Caco-2 (cell line): ENCODE results near the gene LMX1A. TPM values are rescaled to one million over a fixed set of nuclear protein-coding genes. Genes with fewer than 3 reads are reported as not detected.

ENCODE experiments used
- BruUV-seq: library from RNA; stranded (reverse); fragments of 400-500 nt; replicated peaks from 2 replicates; lab custom pipeline; 2021; lab: Mats Ljungman, UMichigan
- CTCF ChIA-PET: fragments of 300-600 bp; sonication (Branson Sonifier 250); formaldehyde crosslinking; loops from one replicate; lab custom pipeline; 2022; ENCODE audit warnings: antibody characterized with exemption; lab: Charles Lee
- POLR2A ChIA-PET: fragments of 300-600 bp; sonication (Branson Sonifier 250); formaldehyde crosslinking; loops from one replicate; lab custom pipeline; 2022; ENCODE audit warnings: antibody characterized with exemption; lab: Charles Lee
- DNase-seq, 2 experiments: peaks; one replicate each; pipeline versions ENCODE4 v3.0.0 to v3.0.0-alpha.2; 2020 to 2022
- H3K27me3 ChIP-seq: replicated peaks from 2 replicates; pipeline ENCODE4 v1.6.0; 2011; ENCODE audit warnings: low read length; ENCODE audit not compliant: control insufficient read depth, insufficient read depth
- H3K36me3 ChIP-seq: 2 replicates; pipeline ENCODE4 v1.5.1; 2011; ENCODE audit warnings: low read length; ENCODE audit not compliant: control insufficient read depth, insufficient read depth
- H3K4me1 ChIP-seq: fragments of 250-450 bp; sonication (Bioruptor Pico); 2 replicates; pipeline ENCODE4 v1.5.1; 2020; ENCODE audit warnings: mild to moderate bottlenecking
- H3K4me3 ChIP-seq: 2 replicates; pipeline ENCODE4 v1.5.1; 2011; ENCODE audit warnings: low read depth, mild to moderate bottlenecking, control low read depth, low read length
- H3K9me3 ChIP-seq: fragments of 250-450 bp; sonication (Bioruptor Pico); 2 replicates; pipeline ENCODE4 v1.5.1; 2020; ENCODE audit warnings: mild to moderate bottlenecking, moderate library complexity
- H3K27ac Mint-ChIP-seq: one replicate; pipeline ENCODE4 v1.8.0; 2022; ENCODE audit warnings: mixed read lengths; ENCODE audit not compliant: unreplicated experiment
- H3K27me3 Mint-ChIP-seq: one replicate; pipeline ENCODE4 v1.8.0; 2022; ENCODE audit warnings: mixed read lengths; ENCODE audit not compliant: insufficient read depth, unreplicated experiment
- H3K36me3 Mint-ChIP-seq: one replicate; pipeline ENCODE4 v1.8.0; 2022; ENCODE audit warnings: mild to moderate bottlenecking, mixed read lengths; ENCODE audit not compliant: insufficient read depth, unreplicated experiment
- H3K4me1 Mint-ChIP-seq: one replicate; pipeline ENCODE4 v1.8.0; 2022; ENCODE audit warnings: low read depth, mixed read lengths; ENCODE audit not compliant: unreplicated experiment
- H3K4me3 Mint-ChIP-seq: one replicate; pipeline ENCODE4 v1.8.0; 2022; ENCODE audit warnings: mild to moderate bottlenecking, moderate library complexity, mixed read lengths; ENCODE audit not compliant: unreplicated experiment
- H3K9me3 Mint-ChIP-seq: one replicate; pipeline ENCODE4 v1.8.0; 2022; ENCODE audit warnings: mixed read lengths; ENCODE audit not compliant: unreplicated experiment
- intact Hi-C: fragments of 100-400 bp; cut with micrococcal nuclease; formaldehyde crosslinking; loops from one replicate; pipeline ENCODE4 v1.10.0; 2022; ENCODE audit not compliant: unreplicated experiment
- total RNA-seq: library from RNA; stranded (reverse); gene quantifications from 2 replicates; pipeline ENCODE4 v1.2.3, GENCODE V29; 2022
- TF ChIP-seq, protein P1 (sequence below), 2 experiments: fragments of 200-600 bp in 1 of 2; IDR thresholded peaks; 1 replicate in 1 of 2; 2 replicates in 1 of 2; pipeline versions ENCODE4 v1.5.1 to v1.8.0; 2011 to 2022; ENCODE audit warnings: antibody characterized with exemption in 1 of 2, control low read depth in 1 of 2, inconsistent platforms in 1 of 2, low read depth in 1 of 2, low read length in 1 of 2, mild to moderate bottlenecking in 1 of 2, moderate library complexity in 1 of 2; ENCODE audit not compliant: insufficient read depth in 1 of 2, severe bottlenecking in 1 of 2, unreplicated experiment in 1 of 2

The LMX1A gene
- total RNA-seq, 1 experiment from 2014 or later, result not detected

DNA sequence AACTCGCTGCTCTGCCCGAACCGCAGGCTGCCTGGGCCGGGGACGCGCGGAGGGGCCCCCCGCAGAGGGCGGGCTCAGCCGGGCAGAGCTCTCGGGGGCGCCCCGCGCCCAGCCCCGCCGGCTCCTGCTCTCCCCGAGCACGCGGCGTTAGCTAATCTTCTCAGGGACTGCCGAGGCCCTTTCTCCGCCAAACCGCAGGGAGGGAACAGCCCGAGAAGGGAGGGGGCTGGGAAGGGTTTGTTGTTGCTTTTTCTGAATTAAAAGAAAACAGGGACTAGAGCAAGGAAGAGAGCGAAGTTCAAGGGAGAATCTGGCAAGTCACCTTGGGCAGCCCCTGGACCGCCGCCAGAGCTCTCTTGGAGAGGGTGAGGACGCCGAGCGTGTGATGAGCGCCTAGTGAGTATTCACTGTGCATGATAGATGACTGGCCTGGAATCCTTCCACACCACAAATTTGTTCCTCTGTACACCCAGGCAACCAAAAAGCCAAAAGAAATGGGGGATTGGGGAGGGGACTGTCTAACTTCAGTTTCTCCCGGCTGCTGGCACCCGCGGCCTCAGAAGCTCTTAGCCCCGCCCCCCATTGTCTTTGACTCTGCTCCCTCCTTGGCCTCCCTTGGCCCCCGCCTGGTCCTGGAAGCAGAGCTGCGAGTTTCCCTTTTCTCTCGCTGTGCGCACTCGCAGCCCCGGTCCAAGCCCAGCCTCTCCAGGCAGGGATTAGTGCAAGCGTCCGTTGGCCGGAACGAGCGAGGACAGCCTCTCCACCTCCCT is 19.7 kb upstream of the LMX1A start:
- H3K27ac Mint-ChIP-seq, result no peak overlapping the region
- BruUV-seq, result no TSS peak
- H3K4me1 Mint-ChIP-seq, result no peaks in the 10 kb centered on the region
- CTCF ChIA-PET, result no interaction called here
- no peaks in the 10 kb centered on the region for H3K36me3 Mint-ChIP-seq
- Histone ChIP-seq H3K4me3 (no peak overlapping the region), H3K27me3 (no peaks in the 10 kb centered on the region), H3K36me3 (no peaks in the 10 kb centered on the region), H3K9me3 (no peaks in the 10 kb centered on the region), H3K4me1 (no peaks in the 10 kb centered on the region)
- peaks cover 4% of the 10 kb centered on the region for H3K27me3 Mint-ChIP-seq
- intact Hi-C loops, result no loop called here
- no peak for DNase-seq
- H3K9me3 Mint-ChIP-seq, result no peaks in the 10 kb centered on the region
- H3K4me3 Mint-ChIP-seq, result no peak overlapping the region
- TF ChIP-seq, protein P1, sequence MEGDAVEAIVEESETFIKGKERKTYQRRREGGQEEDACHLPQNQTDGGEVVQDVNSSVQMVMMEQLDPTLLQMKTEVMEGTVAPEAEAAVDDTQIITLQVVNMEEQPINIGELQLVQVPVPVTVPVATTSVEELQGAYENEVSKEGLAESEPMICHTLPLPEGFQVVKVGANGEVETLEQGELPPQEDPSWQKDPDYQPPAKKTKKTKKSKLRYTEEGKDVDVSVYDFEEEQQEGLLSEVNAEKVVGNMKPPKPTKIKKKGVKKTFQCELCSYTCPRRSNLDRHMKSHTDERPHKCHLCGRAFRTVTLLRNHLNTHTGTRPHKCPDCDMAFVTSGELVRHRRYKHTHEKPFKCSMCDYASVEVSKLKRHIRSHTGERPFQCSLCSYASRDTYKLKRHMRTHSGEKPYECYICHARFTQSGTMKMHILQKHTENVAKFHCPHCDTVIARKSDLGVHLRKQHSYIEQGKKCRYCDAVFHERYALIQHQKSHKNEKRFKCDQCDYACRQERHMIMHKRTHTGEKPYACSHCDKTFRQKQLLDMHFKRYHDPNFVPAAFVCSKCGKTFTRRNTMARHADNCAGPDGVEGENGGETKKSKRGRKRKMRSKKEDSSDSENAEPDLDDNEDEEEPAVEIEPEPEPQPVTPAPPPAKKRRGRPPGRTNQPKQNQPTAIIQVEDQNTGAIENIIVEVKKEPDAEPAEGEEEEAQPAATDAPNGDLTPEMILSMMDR (IDR thresholded peaks at IDR 0.05; ENCODE audit: insufficient read depth in 1 of 2, low read depth in 1 of 2, low read length in 1 of 2, severe bottlenecking in 1 of 2, unreplicated experiment in 1 of 2), result no peak
- POLR2A ChIA-PET, result no interaction called here

DNA sequence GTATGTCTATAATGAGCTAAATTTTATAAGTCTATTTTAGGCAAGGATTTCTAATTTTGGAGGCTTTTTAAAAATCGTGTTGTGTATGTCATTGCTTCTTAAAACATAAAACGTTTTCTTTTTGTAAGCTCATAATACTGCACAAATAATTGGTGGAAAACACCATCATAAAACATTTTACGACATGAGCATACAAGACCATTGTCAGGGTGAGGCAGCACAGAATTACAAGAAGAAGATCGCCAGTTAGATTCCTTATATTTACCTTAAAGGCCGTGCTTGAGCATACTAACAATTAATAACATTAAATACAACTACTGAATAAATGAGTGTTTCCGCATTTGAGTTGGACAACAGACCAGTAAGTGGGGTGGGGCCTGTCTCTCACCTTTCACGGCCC is 19.1 kb upstream of the LMX1A start:
- Mint-ChIP-seq H3K4me3 (no peak overlapping the region), H3K27ac (no peak overlapping the region), H3K9me3 (no peaks in the 10 kb centered on the region), H3K27me3 (peaks cover 4% of the 10 kb centered on the region), H3K36me3 (no peaks in the 10 kb centered on the region), H3K4me1 (no peaks in the 10 kb centered on the region)
- Histone ChIP-seq H3K9me3 (no peaks in the 10 kb centered on the region), H3K27me3 (no peaks in the 10 kb centered on the region), H3K4me1 (no peaks in the 10 kb centered on the region), H3K36me3 (no peaks in the 10 kb centered on the region), H3K4me3 (no peak overlapping the region)
- POLR2A ChIA-PET, result no interaction called here
- no TSS peak for BruUV-seq
- TF ChIP-seq, protein P1 (IDR thresholded peaks at IDR 0.05; ENCODE audit: insufficient read depth in 1 of 2, low read depth in 1 of 2, low read length in 1 of 2, severe bottlenecking in 1 of 2, unreplicated experiment in 1 of 2), result no peak
- CTCF ChIA-PET, result no interaction called here
- DNase-seq, result no peak
- intact Hi-C loops, result no loop called here

DNA sequence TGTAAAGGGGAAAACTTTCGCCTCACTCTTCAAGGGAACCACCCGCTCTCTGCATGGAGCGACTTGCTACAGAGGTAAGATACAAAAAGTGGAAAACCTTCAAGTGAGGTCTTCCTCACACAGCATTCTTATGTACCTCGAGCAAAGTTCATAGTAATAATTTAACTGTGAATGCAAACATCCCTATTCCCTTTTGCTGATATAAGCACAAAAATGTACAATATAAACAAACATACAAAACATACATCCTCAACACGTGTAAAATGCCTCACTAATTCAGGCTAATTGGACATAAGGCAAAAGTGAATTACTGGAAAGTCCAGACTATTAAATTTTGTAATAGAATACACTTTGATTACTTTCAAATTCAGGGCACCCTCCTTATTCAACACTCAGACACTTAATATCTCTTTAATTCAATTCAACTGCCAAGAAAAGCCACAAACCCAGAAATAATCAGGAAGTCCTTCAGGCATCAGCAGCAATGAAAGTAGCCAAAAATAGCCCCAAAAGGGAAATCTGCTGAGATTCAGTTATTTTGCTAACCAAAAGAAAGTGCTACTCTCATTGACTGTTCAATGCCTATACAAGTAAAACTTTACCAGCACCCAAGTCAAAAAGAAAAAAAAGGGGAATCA is 15.2 kb upstream of the LMX1A start:
- no peak overlapping the region for H3K4me3 Mint-ChIP-seq
- H3K9me3 Mint-ChIP-seq, result no peaks in the 10 kb centered on the region
- H3K4me1 ChIP-seq, result no peaks in the 10 kb centered on the region
- no peak overlapping the region for H3K27ac Mint-ChIP-seq
- CTCF ChIA-PET, result no interaction called here
- H3K9me3 ChIP-seq, result no peaks in the 10 kb centered on the region
- H3K4me3 ChIP-seq, result no peak overlapping the region
- intact Hi-C loops, result no loop called here
- POLR2A ChIA-PET, result no interaction called here
- no peaks in the 10 kb centered on the region for H3K36me3 Mint-ChIP-seq
- no peak for DNase-seq
- no peaks in the 10 kb centered on the region for H3K27me3 ChIP-seq
- no peaks in the 10 kb centered on the region for H3K4me1 Mint-ChIP-seq
- H3K27me3 Mint-ChIP-seq, result no peaks in the 10 kb centered on the region
- BruUV-seq, result no TSS peak
- H3K36me3 ChIP-seq, result no peaks in the 10 kb centered on the region
- TF ChIP-seq, protein P1 (IDR thresholded peaks at IDR 0.05; ENCODE audit: insufficient read depth in 1 of 2, low read depth in 1 of 2, low read length in 1 of 2, severe bottlenecking in 1 of 2, unreplicated experiment in 1 of 2), result no peak
